GM21360 (cell line): ENCODE measurements around the gene SLC22A4.

ENCODE experiments used
- ATAC-seq: cut with Tn5 transposase; IDR thresholded peaks from one replicate; pipeline ENCODE4 v1.9.1; 2021; ENCODE audit warnings: mild to moderate bottlenecking, moderate library complexity; ENCODE audit not compliant: unreplicated experiment

SLC22A4 gene

DNA sequence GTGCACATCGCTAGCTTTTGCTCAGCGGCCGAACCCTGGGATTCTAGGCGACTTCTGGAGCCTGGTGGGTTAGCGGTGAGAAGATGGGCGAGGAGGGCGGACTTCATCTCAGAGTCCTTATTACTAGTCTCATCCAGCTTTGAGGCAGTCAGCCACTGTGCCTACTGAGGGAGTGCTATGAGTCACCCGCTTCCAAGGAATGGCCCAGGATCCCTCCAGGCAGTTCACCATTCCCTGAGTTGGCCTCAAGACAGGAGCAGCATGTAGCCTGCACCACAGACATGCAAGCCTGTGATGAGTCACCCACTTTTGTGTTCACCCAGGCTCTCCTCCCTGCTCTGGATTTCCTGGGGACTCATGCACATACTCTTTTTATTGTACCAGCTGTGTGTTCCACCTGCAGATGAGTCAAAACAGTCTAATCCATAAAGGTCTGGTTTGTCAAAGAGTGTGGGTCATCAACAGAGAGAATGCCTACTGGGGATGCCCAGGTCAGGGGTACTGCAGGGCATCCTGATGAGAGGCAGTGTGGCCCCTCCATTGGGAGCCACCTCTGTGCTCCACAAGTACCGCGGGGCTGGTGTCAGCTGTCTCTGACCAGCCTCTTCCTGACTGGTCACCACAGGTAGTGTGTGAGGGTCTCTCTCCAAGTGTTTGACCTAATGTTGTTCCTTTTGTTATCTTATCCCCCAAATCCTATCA lies 95.5 kb downstream of the SLC22A4 start:
- ATAC-seq: no peak

DNA sequence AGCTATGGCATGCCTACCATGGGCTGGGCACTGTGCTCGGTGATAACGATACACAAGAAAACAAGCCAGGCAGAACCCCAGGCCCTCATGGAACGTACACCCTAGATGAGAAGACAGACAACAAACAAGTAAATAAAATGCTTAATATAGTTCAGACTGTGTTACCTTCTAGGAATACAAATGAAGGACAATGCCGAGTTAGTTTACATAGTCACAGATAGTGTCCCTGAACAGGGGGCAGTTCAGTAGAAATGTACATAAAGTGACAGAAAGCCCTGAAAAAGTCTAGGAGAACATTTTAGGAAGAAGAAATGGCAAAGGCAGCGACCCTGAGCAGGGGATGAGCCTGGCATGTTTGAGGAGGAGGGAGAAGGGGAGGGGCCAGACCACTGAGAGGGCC lies 97.1 kb downstream of the SLC22A4 start:
- no peak for ATAC-seq

DNA sequence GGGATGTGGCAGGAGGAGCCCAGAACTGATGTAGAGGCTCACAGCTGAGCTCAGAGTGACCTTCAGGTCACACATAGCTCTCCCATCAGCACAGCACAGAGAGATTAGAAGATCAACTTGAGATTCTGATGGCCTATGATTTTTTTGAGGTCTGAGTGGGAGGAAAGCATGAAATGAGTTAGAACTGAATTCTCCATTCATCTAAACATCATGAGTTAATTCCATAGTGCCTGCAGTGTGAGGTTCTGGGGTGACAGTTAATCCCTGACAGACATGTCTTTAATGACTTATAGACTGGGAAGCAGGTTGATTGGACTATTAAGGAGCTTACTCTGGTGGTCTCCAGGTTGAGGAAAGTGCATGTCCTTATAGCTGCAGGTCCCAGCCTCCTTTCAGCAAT lies 97.7 kb downstream of the SLC22A4 start:
- no peak for ATAC-seq

- no peak for ATAC-seq
Observed at GRCh38 chr5:132392411-132392810, 98.2 kb downstream of the SLC22A4 start.

- no peak for ATAC-seq
Observed at GRCh38 chr5:132392978-132393825, 99.0 kb downstream of the SLC22A4 start.
